Neutrophil (primary cell): ENCODE results near the gene CD248.

Experiments
- H3K27ac ChIP-seq: fragments of 200-600 bp; sonication (generic); 2 replicates; pipeline ENCODE4 v1.5.1; 2016; ENCODE audit warnings: mild to moderate bottlenecking, moderate library complexity
- H3K27me3 ChIP-seq: fragments of 200-600 bp; sonication (generic); 2 replicates; pipeline ENCODE4 v1.6.0; 2016; ENCODE audit warnings: mild to moderate bottlenecking
- H3K36me3 ChIP-seq: fragments of 200-600 bp; sonication (generic); 2 replicates; pipeline ENCODE4 v1.5.1; 2017
- H3K4me1 ChIP-seq, 2 experiments: fragments of 200-600 bp in 1 of 2; sonication (generic) in 1 of 2; 1 replicate in 1 of 2; 2 replicates in 1 of 2; pipeline versions ENCODE4 v1.5.1 to v1.6.1; 2013 to 2016; ENCODE audit warnings: low read depth in 1 of 2, low read length in 1 of 2, mild to moderate bottlenecking in 1 of 2, moderate library complexity in 1 of 2; ENCODE audit not compliant: control insufficient read depth in 1 of 2, insufficient read depth in 1 of 2
- H3K4me3 ChIP-seq, 2 experiments: fragments of 200-600 bp in 1 of 2; sonication (generic) in 1 of 2; 1 replicate in 1 of 2; 2 replicates in 1 of 2; pipeline ENCODE4 v1.5.1; 2013 to 2016; ENCODE audit warnings: low read depth in 1 of 2, low read length in 1 of 2, mild to moderate bottlenecking in 1 of 2, moderate library complexity in 1 of 2
- H3K9me3 ChIP-seq: fragments of 200-600 bp; sonication (generic); 2 replicates; pipeline ENCODE4 v1.5.1; 2016
- CTCF ChIP-seq: fragments of 200-600 bp; sonication (generic); IDR thresholded peaks from 2 replicates; pipeline ENCODE4 v1.5.1; 2016; ENCODE audit warnings: antibody characterized with exemption

CD248 gene

GRCh38 chr11:66338276-66339161 lies 21.7 kb upstream of the CD248 start:
- Histone ChIP-seq H3K4me1 (peaks cover 22% of the 10 kb centered on the region in 2 experiments), H3K27me3 (peaks cover 20% of the 10 kb centered on the region), H3K27ac (no peak overlapping the region), H3K36me3 (peaks cover 72% of the 10 kb centered on the region), H3K9me3 (no peaks in the 10 kb centered on the region), H3K4me3 (no peak overlapping the region)
- TF ChIP-seq CTCF, result no peak

GRCh38 chr11:66337103-66337899 lies 20.5 kb upstream of the CD248 start:
- no peak for TF ChIP-seq CTCF
- Histone ChIP-seq H3K36me3 (peaks cover 60% of the 10 kb centered on the region), H3K27me3 (peaks cover 20% of the 10 kb centered on the region), H3K9me3 (no peaks in the 10 kb centered on the region), H3K27ac (no peak overlapping the region), H3K4me3 (no peak overlapping the region), H3K4me1 (peaks cover 22% of the 10 kb centered on the region in 2 experiments)

- Histone ChIP-seq H3K9me3 (no peaks in the 10 kb centered on the region), H3K4me3 (peak within 1 kb of the TSS; percentile 8 to 25), H3K4me1 (peaks cover 22% of the 10 kb centered on the region in 2 experiments), H3K36me3 (peaks cover 52% of the 10 kb centered on the region), H3K27me3 (peaks cover 20% of the 10 kb centered on the region), H3K27ac (no peak within 1 kb of the TSS)
- no peak for TF ChIP-seq CTCF
Measured at GRCh38 chr11:66336234-66337102, 19.6 kb upstream of the CD248 start, which contains the start of gene RIN1. RIN1 (minus strand) TSS chr11:66336434; CDS start chr11:66336402, 32 bp downstream.

DNA sequence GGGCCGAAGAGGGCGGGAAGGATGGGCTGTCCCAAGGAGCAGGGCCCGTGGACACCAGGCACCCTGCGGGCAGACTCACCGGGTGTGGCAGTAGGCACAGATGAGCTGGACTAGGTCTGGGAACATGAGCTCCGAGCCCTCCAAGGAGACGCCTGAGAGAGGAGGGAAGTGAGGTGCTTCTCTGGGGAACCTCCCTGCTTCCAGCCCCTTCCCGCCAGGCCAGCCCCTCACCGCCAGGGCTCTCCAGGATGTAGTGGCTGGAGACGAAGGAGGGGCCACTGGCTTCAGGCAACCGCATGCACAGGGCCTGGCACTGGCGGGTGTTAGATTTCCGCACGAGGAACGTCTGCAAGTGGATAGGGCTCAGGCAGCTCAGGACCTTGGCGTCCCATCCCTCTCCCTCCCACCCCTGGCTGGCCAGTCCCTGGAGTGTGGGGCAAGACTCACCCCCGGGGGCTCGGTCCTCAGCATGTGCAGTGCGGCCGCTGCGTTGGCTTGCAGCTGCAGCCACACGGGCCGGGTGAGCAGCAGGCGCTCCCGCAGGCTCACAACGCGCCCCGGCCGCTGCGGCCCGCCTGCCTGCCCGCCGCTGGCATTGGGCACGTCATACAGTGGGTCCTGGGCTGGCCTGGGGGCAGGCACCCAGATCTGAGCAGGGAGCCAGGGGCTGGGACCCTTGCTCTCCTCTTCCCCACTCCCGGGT lies 18.8 kb upstream of the CD248 start:
- H3K4me3 ChIP-seq, result peak overlapping the region; percentile 8 to 25
- peaks cover 44% of the 10 kb centered on the region for H3K36me3 ChIP-seq

More for the DNA sequence above, 18.8 kb upstream of the CD248 start:
- Histone ChIP-seq H3K27ac (no peak overlapping the region), H3K27me3 (peaks cover 20% of the 10 kb centered on the region), H3K9me3 (no peaks in the 10 kb centered on the region), H3K4me1 (peaks cover 22% of the 10 kb centered on the region in 2 experiments)
- TF ChIP-seq CTCF, result no peak
